ENCODE data around the gene SCTR. TPM values are rescaled to one million over a fixed set of nuclear protein-coding genes. Genes with fewer than 3 reads are reported as not detected.

The SCTR gene
- total and polyA plus RNA-seq, 10 donors = 0.39 to 0.54 (median 0.47) TPM; not detected in 6

- intact Hi-C loops (cut with DNase I; ENCODE audit: low total_unique reads) = no loop called here
- no peak for TF ChIP-seq CTCF (IDR thresholded peaks at IDR 0.05 in 8 of 11, conservative IDR thresholded peaks at IDR 0.05 in 3 of 11)
- no peak for TF ChIP-seq POLR2AphosphoS5 (IDR thresholded peaks at IDR 0.05)
- no peak for TF ChIP-seq POLR2A (IDR thresholded peaks at IDR 0.05)
- no peaks in the 10 kb centered on the region for H3K36me3 ChIP-seq
- no peak overlapping the region for H3K27ac ChIP-seq
- H3K4me3 ChIP-seq = no peak overlapping the region
- 62 to 90% (median 77%) methylated on average over 2 of the region's 2 CpGs for WGBS, 5 donors
- peaks cover 0 to 17% (median 0%) of the 10 kb centered on the region in 7 donors for H3K27me3 ChIP-seq (replicated peaks in 1 of 7)
- H3K9me3 ChIP-seq = no peaks in the 10 kb centered on the region
- H3K4me1 ChIP-seq = no peaks in the 10 kb centered on the region
- DNase-seq = no peak
These were observed 64.2 kb downstream of the SCTR start for GRCh38 chr2:119460076-119460475.

- Histone ChIP-seq H3K27ac (no peak overlapping the region), H3K9me3 (no peaks in the 10 kb centered on the region), H3K27me3 (replicated peaks in 1 of 7) (peaks cover 0 to 60% (median 0%) of the 10 kb centered on the region in 7 donors), H3K4me1 (no peaks in the 10 kb centered on the region), H3K36me3 (no peaks in the 10 kb centered on the region), H3K4me3 (no peak overlapping the region)
- intact Hi-C loops (cut with DNase I; ENCODE audit: low total_unique reads) = no loop called here
- peak; percentile 16 for DNase-seq
- TF ChIP-seq CTCF (IDR thresholded peaks at IDR 0.05 in 8 of 11, conservative IDR thresholded peaks at IDR 0.05 in 3 of 11) = no peak
- TF ChIP-seq POLR2A (IDR thresholded peaks at IDR 0.05) = no peak
- TF ChIP-seq POLR2AphosphoS5 (IDR thresholded peaks at IDR 0.05) = no peak
- WGBS, 5 donors = 30 to 41% (median 38%) methylated on average over 13 of the region's 13 CpGs
These were observed 69.1 kb downstream of the SCTR start for GRCh38 chr2:119455066-119455718.

- peaks cover 0 to 64% (median 0%) of the 10 kb centered on the region in 7 donors for H3K27me3 ChIP-seq (replicated peaks in 1 of 7)
- TF ChIP-seq CTCF (IDR thresholded peaks at IDR 0.05 in 8 of 11, conservative IDR thresholded peaks at IDR 0.05 in 3 of 11) = no peak
- TF ChIP-seq POLR2A (IDR thresholded peaks at IDR 0.05) = no peak
- TF ChIP-seq POLR2AphosphoS5 (IDR thresholded peaks at IDR 0.05) = no peak
- WGBS, 5 donors = 65 to 77% (median 66%) methylated on average over 12 of the region's 12 CpGs
- no peaks in the 10 kb centered on the region for H3K36me3 ChIP-seq
- DNase-seq = peak; percentile 61
- H3K9me3 ChIP-seq = no peaks in the 10 kb centered on the region
- intact Hi-C loops (cut with DNase I; ENCODE audit: low total_unique reads) = no loop called here
- no peak overlapping the region for H3K27ac ChIP-seq
- no peaks in the 10 kb centered on the region for H3K4me1 ChIP-seq
- no peak overlapping the region for H3K4me3 ChIP-seq
These were observed 70.2 kb downstream of the SCTR start for GRCh38 chr2:119453972-119454593.

GRCh38 chr2:119451336-119452050 is 72.8 kb downstream of the SCTR start:
- Histone ChIP-seq H3K27ac (no peak overlapping the region), H3K36me3 (no peaks in the 10 kb centered on the region), H3K27me3 (replicated peaks in 1 of 7) (peaks cover 0 to 79% (median 0%) of the 10 kb centered on the region in 7 donors), H3K4me1 (no peaks in the 10 kb centered on the region), H3K9me3 (no peaks in the 10 kb centered on the region), H3K4me3 (no peak overlapping the region)
- peak; percentile 51 for DNase-seq
- WGBS, 5 donors = 83 to 91% (median 86%) methylated on average over 9 of the region's 9 CpGs
- TF ChIP-seq CTCF (IDR thresholded peaks at IDR 0.05 in 8 of 11, conservative IDR thresholded peaks at IDR 0.05 in 3 of 11) (no peak), POLR2A (IDR thresholded peaks at IDR 0.05) (no peak), POLR2AphosphoS5 (IDR thresholded peaks at IDR 0.05) (no peak)
- intact Hi-C loops (cut with DNase I; ENCODE audit: low total_unique reads) = no loop called here
